Measurements from ENCODE around the gene RAI1.

The RAI1 gene

GRCh38 chr17:17844500-17844899 lies 163.2 kb downstream of the RAI1 start:
- DNase-seq (ENCODE audit: extremely low read depth, low read depth), result no peak
- H3K4me3 ChIP-seq (replicated peaks; ENCODE audit: low read depth, low read length), result no peak overlapping the region
- TF ChIP-seq CTCF (IDR thresholded peaks at IDR 0.05; ENCODE audit: low read depth, low read length, missing control alignments), result no peak

GRCh38 chr17:17845046-17845775 lies 164.0 kb downstream of the RAI1 start:
- H3K4me3 ChIP-seq (replicated peaks; ENCODE audit: low read depth, low read length), result no peak overlapping the region
- no peak for TF ChIP-seq CTCF (IDR thresholded peaks at IDR 0.05; ENCODE audit: low read depth, low read length, missing control alignments)
- DNase-seq (ENCODE audit: extremely low read depth, low read depth), result no peak

GRCh38 chr17:17846003-17846402 lies 164.7 kb downstream of the RAI1 start:
- no peak for TF ChIP-seq CTCF (IDR thresholded peaks at IDR 0.05; ENCODE audit: low read depth, low read length, missing control alignments)
- no peak overlapping the region for H3K4me3 ChIP-seq (replicated peaks; ENCODE audit: low read depth, low read length)
- DNase-seq (ENCODE audit: extremely low read depth, low read depth), result no peak

- DNase-seq (ENCODE audit: extremely low read depth, low read depth), result no peak
- TF ChIP-seq CTCF (IDR thresholded peaks at IDR 0.05; ENCODE audit: low read depth, low read length, missing control alignments), result no peak
- H3K4me3 ChIP-seq (replicated peaks; ENCODE audit: low read depth, low read length), result no peak overlapping the region
These were observed 165.4 kb downstream of the RAI1 start for GRCh38 chr17:17846645-17847044.

GRCh38 chr17:17847118-17847689 lies 165.9 kb downstream of the RAI1 start:
- TF ChIP-seq CTCF (IDR thresholded peaks at IDR 0.05; ENCODE audit: low read depth, low read length, missing control alignments), result no peak
- no peak for DNase-seq (ENCODE audit: extremely low read depth, low read depth)
- no peak overlapping the region for H3K4me3 ChIP-seq (replicated peaks; ENCODE audit: low read depth, low read length)

GRCh38 chr17:17847726-17848125 lies 166.5 kb downstream of the RAI1 start:
- DNase-seq (ENCODE audit: extremely low read depth, low read depth), result no peak
- H3K4me3 ChIP-seq (replicated peaks; ENCODE audit: low read depth, low read length), result no peak overlapping the region
- no peak for TF ChIP-seq CTCF (IDR thresholded peaks at IDR 0.05; ENCODE audit: low read depth, low read length, missing control alignments)
